HG02759 (cell line): ENCODE results near the gene HERC2.
"Not testable (repeated sequence)": the region's sequence is repeated elsewhere in the genome, so short reads cannot be mapped to it uniquely, and the experiment has no call there.

Source experiments
- ATAC-seq: cut with Tn5 transposase; IDR thresholded peaks from one replicate; pipeline ENCODE4 v1.9.1; 2021; ENCODE audit warnings: mild to moderate bottlenecking, moderate library complexity; ENCODE audit not compliant: unreplicated experiment

HERC2 gene

DNA sequence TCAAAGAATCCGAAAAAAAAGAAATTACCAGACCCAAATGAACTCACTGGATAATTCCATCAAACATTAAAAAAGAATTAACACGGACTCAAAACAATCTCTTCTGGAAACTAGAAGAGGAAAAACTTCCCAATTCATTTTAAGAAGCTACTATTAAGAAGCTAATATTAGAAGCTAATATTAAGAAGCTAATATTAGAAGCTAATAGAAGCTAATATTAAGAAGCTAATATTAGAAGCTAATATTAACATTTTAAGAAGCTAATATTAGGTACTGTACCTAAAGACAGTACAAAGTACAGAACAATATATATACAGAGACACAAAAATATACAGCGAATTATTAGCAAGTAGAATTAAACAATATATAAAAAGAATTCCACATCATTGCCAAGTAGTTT is 35.9 kb downstream of the HERC2 start:
- no peak for ATAC-seq

DNA sequence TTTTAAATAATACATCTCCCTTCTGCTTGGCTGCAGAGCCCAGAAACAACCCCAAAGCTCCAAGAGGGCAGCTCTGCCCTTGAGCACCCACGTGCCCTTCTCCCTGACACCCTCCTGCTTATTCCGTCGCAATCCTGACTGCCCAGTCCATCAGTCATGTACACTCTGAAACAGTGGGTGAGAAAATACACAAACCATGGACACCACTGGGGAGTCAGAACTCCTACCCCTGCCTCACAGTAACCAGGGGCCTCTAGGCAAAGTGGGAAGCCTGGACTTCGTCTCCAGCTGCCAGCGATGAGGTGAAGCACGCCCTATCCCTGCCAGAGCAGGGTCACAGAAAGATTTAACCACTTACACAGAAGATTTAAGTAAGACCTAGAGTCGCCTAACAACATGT is 40.1 kb downstream of the HERC2 start:
- no peak for ATAC-seq

DNA sequence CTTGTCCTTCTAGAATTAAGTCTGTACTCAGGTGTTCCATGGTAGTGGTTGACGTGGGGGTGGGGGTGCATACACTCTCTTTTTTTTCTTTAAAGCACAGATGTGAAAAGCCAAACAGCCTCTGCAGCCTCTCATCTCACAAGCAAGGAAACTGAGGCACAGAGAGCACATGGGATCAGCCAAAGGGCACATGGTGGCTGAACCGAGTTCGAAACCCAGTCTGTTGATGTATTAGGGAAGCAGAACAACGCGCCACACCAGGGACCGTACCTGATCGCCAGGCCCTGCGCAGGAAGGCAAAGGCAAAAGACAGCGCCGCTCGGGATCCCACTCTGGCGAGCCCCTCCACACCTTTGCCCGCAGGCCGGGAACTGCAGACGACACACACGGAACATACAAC is 47.3 kb downstream of the HERC2 start:
- ATAC-seq = no peak

DNA sequence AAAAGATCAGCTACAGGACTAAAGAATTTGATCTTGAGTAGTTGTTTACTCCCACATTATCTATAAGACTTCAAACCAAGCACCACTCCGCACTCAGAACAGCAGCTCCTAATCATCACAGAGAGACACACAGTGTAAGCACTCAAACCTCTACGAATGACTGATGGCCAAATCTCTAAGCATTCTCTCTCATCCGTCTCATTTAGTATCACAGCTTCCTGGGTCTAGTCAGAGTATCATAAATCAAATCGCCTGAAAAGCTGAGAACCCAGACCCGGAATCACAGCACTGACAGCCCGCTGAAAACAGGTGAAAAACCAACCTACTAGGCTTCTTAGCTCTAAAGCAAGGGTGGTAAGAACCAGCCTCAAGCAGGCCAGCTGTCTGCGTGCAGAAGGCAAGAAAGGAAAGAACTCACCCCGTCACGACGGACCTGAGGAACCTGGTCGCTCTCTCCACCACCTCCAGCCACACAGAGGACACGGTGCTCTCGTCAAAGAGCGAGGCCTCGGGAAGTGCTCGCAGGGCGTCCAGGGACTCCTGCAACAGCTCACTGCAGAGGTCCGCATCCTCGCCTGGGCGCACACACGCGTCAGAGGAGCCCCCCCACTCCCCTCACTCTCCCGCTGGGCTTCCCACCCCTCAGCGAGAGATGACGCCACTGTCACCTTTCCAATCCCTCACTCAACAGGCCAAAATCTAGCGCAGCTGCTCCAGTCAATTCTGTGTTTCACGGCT is 47.9 kb downstream of the HERC2 start:
- ATAC-seq = no peak

DNA sequence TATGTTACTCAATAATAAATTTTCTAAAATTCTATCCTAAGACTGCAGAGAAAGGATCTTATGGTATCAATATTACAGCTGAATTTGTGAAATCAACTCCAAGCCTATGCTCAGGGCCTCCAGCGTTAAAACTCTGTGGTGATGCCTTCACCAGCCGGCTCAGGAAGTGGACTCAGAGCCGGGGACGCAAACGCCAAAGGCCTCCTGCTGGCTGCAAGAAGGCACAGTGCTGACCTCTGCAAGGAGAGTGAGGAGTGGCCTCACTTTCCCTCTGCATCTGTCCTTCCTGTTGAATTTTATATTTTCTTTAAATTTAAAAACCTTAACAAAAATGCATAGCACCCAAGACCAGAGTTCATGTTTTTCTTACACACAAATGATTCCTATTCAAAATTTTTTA is 48.5 kb downstream of the HERC2 start:
- ATAC-seq = no peak

DNA sequence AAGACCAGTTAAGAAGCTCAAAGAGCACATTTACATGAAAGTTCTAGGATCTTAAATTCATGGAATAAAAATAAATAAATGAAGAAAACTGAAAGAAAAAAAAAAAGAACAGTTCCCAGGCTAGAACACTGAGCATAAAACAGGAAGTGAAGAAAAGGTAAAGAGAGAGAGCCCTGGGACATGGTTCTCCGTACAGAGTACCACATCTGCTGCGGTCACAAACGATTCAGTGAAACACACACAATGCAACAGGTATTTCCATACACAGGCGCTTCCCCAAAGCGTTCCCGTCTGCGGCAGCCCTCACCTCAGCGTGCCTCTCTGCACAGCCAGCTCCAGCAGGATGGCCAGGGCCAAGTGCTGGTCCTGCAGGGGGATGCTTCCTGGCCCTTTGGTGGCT is 49.4 kb downstream of the HERC2 start:
- no peak for ATAC-seq

DNA sequence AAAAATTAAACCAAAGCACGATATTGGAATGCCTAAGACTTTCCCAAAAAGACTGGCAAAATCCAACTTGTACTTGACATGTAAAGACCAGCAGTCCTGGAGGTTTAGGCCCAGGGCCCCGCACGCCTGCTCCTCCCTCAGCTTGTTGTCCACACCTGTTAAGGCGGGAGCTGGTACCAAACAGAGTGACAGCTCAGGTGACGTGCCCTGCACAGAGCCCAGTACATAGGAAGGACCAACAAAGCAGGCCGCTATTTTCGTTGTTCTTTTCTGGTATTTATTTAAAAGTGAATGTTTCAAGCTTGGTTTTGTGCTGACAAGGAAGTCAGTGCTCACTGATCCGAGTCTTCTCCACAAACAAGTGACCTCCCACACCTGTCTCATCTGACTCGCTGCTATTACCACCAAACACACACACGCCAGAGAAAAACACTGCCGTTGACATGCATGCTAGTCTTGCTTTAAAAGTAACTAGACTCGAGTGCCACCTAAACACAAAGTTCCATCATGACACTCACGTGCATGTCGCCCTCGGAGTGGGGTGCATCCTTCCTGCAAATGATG is 50.2 kb downstream of the HERC2 start:
- ATAC-seq = no peak

DNA sequence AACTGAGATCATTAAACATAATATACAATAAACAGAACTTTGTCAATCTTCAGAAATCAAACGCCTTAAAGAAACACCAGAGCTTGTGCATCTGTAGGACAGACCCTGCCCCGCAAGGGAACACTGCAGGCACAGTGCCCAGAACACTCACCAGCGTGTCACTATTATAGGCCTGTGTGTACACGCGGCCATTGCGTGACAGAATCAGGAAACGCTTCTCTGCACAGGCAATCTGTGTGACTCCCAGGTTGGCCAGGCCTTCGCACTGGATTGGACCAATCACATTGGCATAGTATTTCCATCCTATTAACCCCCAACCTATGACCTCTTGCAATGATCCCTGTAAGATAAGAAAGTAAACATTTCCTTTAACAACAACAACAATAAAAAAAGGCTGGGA is 52.9 kb downstream of the HERC2 start:
- no peak for ATAC-seq

DNA sequence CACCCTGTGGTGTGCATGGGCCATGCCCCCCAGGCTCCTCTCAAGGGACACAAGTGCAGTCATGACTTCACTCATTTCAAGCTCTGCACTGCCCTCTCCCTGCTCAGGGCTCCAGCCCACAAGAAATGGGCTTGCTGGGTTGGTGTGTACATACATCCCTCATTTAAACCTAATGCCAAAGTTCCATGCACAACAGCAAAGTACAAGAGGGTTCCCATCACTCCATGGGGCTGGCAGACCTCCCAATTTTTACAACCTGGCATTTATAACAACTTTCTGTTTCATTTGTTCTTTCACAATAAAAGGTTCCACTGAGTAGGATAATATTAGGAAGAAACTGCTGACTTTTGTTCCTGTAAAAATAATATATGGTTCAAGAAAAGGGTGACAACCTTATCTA is 54.3 kb downstream of the HERC2 start:
- no peak for ATAC-seq

DNA sequence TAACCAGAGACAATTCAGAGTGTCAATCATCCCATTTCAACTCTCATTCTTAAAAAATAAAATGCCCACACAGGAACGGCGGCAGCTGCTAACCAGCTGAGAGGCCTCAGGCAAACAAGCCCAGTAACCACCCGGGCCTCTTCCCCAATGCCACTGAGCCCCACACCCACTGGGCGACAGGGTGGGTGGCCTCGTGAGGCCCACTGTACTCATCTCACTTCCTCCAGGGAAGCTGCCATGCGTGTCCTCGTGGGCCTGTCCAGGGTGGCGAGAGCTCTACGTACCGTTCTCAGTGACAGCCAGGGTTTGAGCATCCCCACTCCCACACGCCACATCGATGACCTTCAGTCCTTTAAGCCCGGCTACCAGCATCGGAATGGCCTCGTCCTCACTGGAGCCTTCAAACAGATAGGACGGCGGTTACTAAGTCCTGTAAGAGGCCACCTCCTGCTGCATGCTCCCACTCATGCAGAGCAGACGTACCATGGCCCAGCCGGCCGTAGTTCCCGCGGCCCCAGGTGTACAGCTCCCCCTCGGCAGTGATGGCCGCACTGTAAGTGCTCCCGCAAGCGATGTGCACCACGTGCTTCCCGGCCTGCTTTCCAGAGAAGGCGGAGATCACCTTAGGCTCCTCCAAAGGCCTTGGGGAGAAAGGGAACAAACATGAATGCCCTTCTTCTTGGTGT is 56.5 kb downstream of the HERC2 start:
- ATAC-seq = no peak

DNA sequence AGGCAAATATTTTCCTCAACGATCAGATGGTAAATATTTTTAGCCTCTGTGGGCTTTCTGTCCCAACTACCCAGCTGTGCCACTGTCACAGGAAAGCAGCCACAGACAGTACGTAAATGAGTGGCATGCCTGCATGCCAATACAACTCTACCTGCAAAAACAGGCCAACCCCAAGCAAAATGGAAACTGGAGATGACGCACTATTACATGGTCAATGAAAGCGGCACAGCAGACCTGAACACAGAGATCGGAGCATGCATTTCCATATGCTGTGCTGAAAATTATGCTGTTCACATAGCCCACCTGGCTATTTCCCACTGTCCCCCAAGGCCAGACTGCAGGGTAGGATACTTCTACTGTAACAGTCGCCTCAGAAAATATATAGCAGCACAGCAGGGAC is 57.8 kb downstream of the HERC2 start:
- ATAC-seq = no peak

DNA sequence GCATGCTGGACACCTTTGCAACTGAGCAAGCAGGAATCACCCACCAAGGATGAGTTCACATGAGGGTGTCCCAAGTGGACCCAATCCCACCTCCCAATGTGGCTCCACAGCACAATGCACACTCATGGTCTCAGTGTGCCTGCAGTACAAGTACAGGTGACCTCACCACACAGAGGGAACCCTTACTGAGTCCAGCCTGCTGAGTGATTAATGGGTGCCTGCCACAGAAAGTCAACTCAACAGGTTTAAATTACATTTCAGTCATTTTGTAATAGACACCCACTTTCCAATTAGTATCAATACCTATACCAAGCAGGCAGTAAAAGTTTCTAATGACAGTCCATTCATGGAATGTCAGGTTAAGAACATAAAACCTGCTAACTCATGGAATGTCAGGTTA is 59.5 kb downstream of the HERC2 start:
- ATAC-seq = no peak

DNA sequence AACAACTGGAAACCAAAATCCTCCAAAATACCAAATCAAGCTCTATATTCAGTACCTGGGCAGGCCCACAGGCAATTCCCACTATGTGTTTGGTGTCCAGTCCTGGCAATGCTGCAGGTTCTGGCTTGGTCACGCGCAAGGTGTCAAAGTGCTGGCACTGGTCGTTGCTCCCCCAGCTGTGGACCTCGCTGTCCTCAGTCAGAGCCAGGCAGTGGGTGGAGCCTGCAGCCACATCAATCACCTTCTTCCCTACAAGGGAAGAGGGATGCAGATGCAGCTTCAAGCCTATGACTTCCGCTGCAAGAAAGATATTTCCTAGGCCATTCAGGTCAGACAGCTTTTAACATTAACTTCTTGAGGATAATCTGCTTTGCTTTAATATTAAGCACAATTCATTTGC is 61.3 kb downstream of the HERC2 start:
- ATAC-seq = no peak

DNA sequence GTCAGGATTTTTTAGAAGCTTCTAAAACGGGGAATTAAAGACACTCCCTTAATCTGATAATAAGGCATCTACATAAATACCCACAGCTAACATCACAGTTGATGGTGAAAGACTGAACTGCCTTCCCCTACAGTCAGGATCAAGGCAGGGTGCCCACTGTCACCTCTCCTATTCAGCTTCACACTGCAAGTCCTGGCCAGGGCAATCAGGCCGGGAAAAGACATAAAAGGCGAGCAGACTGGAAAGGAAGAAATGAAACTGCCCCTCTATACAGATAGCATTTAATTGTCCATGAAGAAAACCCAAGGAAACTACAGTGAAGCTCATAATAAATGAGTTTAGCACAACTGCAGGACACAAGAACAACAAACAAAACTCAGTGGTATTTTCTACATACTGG is 61.7 kb downstream of the HERC2 start:
- ATAC-seq = no peak

DNA sequence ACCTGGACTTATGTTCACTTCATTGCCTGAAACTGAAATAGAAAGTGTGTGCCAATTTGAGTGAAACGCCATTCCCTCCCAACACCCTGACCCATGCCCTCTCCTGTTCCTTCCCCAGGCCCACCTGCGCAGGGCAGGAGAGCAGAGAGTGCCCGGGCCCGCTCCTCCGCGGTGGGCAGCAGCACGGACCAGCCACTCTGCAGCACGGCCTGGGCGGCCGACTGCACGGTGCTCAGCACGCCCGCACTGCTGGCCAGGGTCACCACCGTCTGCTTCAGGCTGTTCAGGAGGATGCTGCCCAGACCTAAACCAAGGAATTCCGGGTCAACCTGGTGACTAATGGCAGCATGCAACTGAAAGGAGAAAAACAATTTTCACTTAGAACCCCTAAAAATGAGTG is 66.0 kb downstream of the HERC2 start:
- no peak for ATAC-seq

DNA sequence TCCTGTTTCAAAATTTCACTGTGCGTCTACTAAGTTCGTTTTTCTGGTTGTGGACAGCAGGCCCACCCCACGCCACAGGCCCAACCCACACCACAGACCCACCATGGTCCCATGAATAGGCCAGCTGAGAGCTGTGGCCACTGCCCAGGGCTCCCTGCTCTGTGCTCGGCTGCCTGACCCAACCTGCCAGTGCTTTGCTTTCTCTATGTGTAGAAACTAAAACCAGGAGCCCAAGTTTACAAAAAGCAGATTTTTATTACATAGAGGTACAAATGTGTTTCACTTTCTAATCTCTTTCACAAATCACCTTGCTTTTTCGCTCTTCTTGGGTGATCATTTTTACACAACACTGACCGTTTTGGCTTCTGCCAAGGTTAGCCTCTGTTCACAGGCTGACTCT is 69.1 kb downstream of the HERC2 start:
- ATAC-seq = no peak

DNA sequence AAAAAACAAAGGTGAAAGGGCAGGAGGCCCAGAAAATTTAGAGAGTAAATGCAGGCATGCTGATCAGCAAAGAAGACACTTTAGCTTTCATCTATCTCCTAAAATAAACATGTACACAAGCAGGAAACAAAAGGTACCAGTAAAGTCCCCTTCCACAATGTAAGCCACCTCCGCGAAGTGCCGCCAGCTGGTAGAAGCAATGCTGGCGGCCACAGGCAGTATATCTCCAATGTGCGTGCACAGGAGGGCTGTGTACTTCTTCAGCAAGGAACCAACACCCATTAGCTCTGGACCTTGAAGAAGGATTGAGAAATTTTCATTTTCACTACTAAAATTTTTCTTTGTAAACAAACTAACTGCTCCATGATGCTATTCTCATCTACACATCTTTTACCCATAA is 75.4 kb downstream of the HERC2 start:
- ATAC-seq = no peak

DNA sequence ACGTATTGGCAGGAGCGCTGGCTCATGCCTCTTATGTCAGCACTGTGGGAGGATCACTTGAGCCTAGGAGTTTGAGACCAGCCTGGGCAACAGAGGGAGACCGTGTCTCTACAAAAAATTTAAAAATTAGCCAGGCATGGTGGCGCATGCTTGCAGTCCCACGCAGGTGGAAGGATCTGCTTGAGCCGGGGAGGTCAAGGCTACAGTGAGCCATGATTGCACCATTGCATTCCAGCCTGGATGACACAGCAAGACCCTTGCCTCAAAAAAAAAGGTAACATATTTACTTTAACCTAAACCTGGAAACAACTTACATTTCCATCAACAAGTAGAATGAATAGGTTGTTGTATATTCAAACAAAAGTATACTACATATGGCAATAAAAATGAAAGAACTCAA is 78.1 kb downstream of the HERC2 start:
- no peak for ATAC-seq

DNA sequence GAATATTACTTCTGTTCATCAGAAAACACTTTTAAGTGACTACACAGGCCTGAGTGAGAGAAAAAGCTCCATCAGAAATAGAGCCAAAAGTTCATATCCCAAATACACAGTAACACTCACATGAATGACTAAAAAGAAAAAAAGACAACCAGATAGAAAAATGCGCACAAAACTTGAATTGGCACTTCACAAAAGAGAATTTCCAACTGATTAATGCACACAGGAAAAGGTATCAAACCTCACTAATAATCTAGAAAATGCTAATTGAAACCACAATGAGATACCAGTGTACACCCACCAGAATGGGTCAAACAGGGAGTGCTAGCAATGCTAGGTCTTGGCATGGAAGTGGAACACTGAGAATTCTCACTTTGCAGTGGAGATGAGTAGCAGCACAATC is 78.6 kb downstream of the HERC2 start:
- ATAC-seq = no peak

DNA sequence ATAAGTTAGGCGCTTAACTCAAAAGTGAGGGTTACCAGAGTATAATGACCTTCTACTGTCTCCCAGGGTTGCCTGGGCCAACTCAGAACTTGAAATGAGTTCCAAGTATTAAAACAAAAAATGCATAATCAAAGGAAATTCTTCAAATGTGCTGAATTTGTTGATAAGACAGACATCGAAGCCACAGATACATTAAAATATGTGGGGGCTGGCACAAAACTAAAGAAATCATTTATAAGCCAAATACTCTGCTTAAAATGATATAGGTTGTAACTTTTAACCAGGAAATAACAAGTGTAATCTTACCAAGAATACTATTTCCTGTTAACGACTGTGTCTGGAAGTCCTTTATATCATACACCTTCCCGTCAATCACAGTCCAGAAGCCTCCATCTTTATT is 83.7 kb downstream of the HERC2 start:
- ATAC-seq = not testable (repeated sequence)

DNA sequence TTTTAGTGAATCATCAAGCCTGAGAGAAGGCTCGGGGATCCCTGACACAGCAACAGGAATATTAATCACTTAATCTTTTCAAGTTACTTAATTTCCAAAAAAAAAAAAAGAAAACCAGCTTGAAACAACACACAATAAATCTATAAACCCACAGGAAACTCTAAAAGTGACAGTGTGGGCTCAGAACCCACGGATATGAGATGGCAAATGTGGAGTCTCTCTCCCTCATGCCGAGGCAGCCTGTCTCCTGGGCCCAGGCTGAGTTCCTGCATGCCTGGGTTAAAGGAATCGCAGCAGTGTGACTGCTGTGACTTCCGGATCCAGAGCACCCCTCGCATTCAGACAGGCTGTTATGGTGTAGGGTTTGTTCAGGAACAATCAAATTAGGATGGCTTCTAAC is 90.2 kb downstream of the HERC2 start:
- ATAC-seq = not testable (repeated sequence)

DNA sequence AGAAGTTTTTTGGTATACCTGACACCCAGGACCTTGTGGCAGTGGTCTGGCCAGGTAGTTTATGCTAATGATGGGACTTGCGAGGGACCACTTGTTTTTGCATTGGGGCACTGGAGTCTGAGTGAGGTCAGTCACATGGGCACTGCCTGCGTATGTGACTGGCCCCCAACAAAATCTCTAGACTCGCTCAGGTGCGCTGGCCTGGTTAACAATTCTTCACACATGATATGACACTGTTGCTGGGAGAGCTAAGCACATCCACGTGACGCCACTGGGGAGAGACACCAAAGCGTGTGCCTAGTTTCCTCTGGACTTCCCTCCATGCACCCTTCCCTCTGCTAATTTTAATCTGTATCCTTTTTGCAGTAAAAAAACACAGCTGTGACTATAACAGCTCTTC is 90.6 kb downstream of the HERC2 start:
- ATAC-seq = not testable (repeated sequence)
